SK-N-SH (cell line): ENCODE measurements around the gene MOV10L1. TPM values are rescaled to one million over a fixed set of nuclear protein-coding genes. Genes with fewer than 3 reads are reported as not detected.

Experiments used
- CTCF ChIA-PET: fragments of 300-600, 350-600 bp; formaldehyde crosslinking; extraction: SDS; loops from one replicate; lab custom pipeline; 2021; lab: Yijun Ruan, JAX
- POLR2A ChIA-PET: fragments of 350-600 bp; sonication (Branson Sonifier 250); formaldehyde crosslinking; extraction: SDS; loops from one replicate; lab custom pipeline; 2020; ENCODE audit warnings: antibody characterized with exemption, inconsistent platforms; lab: Yijun Ruan, JAX
- DNase-seq: peaks from one replicate; pipeline ENCODE4 v3.0.0; 2012
- H2AFZ ChIP-seq: fragments of 200-600 bp; sonication (generic); 2 replicates; pipeline ENCODE4 v1.8.1; 2016; ENCODE audit warnings: antibody characterized with exemption, mild to moderate bottlenecking, low read depth
- H3F3A ChIP-seq: fragments of 200-600 bp; sonication (generic); replicated peaks from 2 replicates; pipeline ENCODE3; 2016; ENCODE audit warnings: antibody characterized with exemption, mild to moderate bottlenecking; ENCODE audit not compliant: insufficient read depth
- H3K27ac ChIP-seq, 2 experiments: fragments of 200-500 bp in 1 of 2; fragments of 200-600 bp in 1 of 2; sonication (Bioruptor generic) in 1 of 2; sonication (generic), shearing (Covaris generic) in 1 of 2; 2 replicates each; pipeline versions ENCODE4 v1.5.1 to v1.6.1; 2014 to 2016; ENCODE audit warnings: low read depth in 2 of 2, inconsistent platforms in 1 of 2, low read length in 1 of 2, mild to moderate bottlenecking in 1 of 2, mixed read lengths in 1 of 2
- H3K27me3 ChIP-seq: fragments of 200-600 bp; sonication (generic), shearing (Covaris generic); 2 replicates; pipeline ENCODE4 v1.6.1; 2016; ENCODE audit warnings: mixed run types; ENCODE audit not compliant: insufficient read depth
- H3K36me3 ChIP-seq, 2 experiments: fragments of 200-500 bp in 1 of 2; fragments of 200-600 bp in 1 of 2; sonication (Bioruptor generic) in 1 of 2; sonication (generic) in 1 of 2; replicated peaks in 1 of 2; 2 replicates each; pipeline versions ENCODE3 to v1.5.1; 2014 to 2016; ENCODE audit warnings: low read length in 1 of 2, mild to moderate bottlenecking in 1 of 2; ENCODE audit not compliant: insufficient read depth in 2 of 2, control insufficient read depth in 1 of 2
- H3K4me1 ChIP-seq, 2 experiments: fragments of 200-500 bp in 1 of 2; fragments of 200-600 bp in 1 of 2; sonication (Bioruptor generic) in 1 of 2; sonication (generic), shearing (Covaris generic) in 1 of 2; 2 replicates each; pipeline versions ENCODE4 v1.5.1 to v1.6.1; 2014 to 2016; ENCODE audit warnings: low read depth in 1 of 2, low read length in 1 of 2, mixed run types in 1 of 2; ENCODE audit not compliant: insufficient read depth in 2 of 2, control insufficient read depth in 1 of 2
- H3K4me2 ChIP-seq: fragments of 200-600 bp; sonication (generic), shearing (Covaris generic); 2 replicates; pipeline ENCODE4 v1.6.1; 2017; ENCODE audit warnings: mixed run types
- H3K4me3 ChIP-seq, 2 experiments: fragments of 200-500 bp in 1 of 2; fragments of 200-600 bp in 1 of 2; sonication (Bioruptor generic) in 1 of 2; sonication (generic), shearing (Covaris generic) in 1 of 2; 2 replicates each; pipeline versions ENCODE4 v1.5.1 to v1.8.1; 2014 to 2016; ENCODE audit warnings: low read depth in 2 of 2, inconsistent platforms in 1 of 2, low read length in 1 of 2, mild to moderate bottlenecking in 1 of 2, mixed read lengths in 1 of 2, moderate library complexity in 1 of 2
- H3K79me2 ChIP-seq: fragments of 200-600 bp; sonication (generic); 2 replicates; pipeline ENCODE4 v1.8.1; 2017; ENCODE audit warnings: mild to moderate bottlenecking; ENCODE audit not compliant: insufficient read depth
- H3K9ac ChIP-seq: fragments of 200-600 bp; sonication (generic); 2 replicates; pipeline ENCODE4 v1.6.1; 2017; ENCODE audit warnings: mixed run types
- H3K9me2 ChIP-seq: fragments of 200-600 bp; sonication (generic); 2 replicates; pipeline ENCODE4 v1.6.1; 2017; ENCODE audit warnings: mixed run types
- H3K9me3 ChIP-seq: fragments of 200-600 bp; sonication (generic); 2 replicates; pipeline ENCODE4 v1.6.1; 2017; ENCODE audit warnings: mixed run types, mild to moderate bottlenecking, moderate library complexity
- H4K20me1 ChIP-seq: fragments of 200-600 bp; sonication (generic); 2 replicates; pipeline ENCODE4 v1.6.1; 2017; ENCODE audit warnings: mild to moderate bottlenecking, mixed run types; ENCODE audit not compliant: insufficient read depth
- CTCF ChIP-seq: fragments of 200-600 bp; sonication (generic); IDR thresholded peaks from 2 replicates; pipeline ENCODE4 v1.6.1; 2017; ENCODE audit warnings: antibody characterized with exemption, mild to moderate bottlenecking, moderate library complexity
- ELF1 ChIP-seq: IDR thresholded peaks from 2 replicates; pipeline ENCODE4 v1.4.0; 2012
- EP300 ChIP-seq, 2 experiments: IDR thresholded peaks; 2 replicates each; pipeline versions ENCODE4 v1.4.0 to v1.6.1; 2012; ENCODE audit warnings: borderline replicate concordance in 1 of 2, low read depth in 1 of 2, low read length in 1 of 2
- FOSL2 ChIP-seq: IDR thresholded peaks from 2 replicates; pipeline ENCODE4 v1.4.0; 2012; ENCODE audit warnings: low read depth, mild to moderate bottlenecking, moderate library complexity, borderline replicate concordance
- FOXJ3 ChIP-seq: sonication (generic); formaldehyde crosslinking; IDR thresholded peaks from 2 replicates; pipeline ENCODE4 v1.5.1; 2020; ENCODE audit warnings: mild to moderate bottlenecking, missing genetic modification reagents
- FOXM1 ChIP-seq: IDR thresholded peaks from 2 replicates; pipeline ENCODE4 v1.4.0; 2012; ENCODE audit warnings: low read depth, mild to moderate bottlenecking
- GABPA ChIP-seq: IDR thresholded peaks from 2 replicates; pipeline ENCODE4 v1.4.0; 2012; ENCODE audit warnings: low read depth, mild to moderate bottlenecking
- GATA2 ChIP-seq: sonication (generic); formaldehyde crosslinking; IDR thresholded peaks from 2 replicates; pipeline ENCODE4 v1.5.0; 2020; ENCODE audit warnings: mild to moderate bottlenecking, missing genetic modification reagents
- NRF1 ChIP-seq: IDR thresholded peaks from 2 replicates; pipeline ENCODE4 v1.6.1; 2012; ENCODE audit warnings: low read depth, mild to moderate bottlenecking, low read length
- POLR2AphosphoS5 ChIP-seq: IDR thresholded peaks from 2 replicates; pipeline ENCODE4 v1.6.1; 2012; ENCODE audit warnings: low read depth, low read length
- RAD21 ChIP-seq: IDR thresholded peaks from 2 replicates; pipeline ENCODE4 v1.6.1; 2012; ENCODE audit warnings: mild to moderate bottlenecking, low read length
- RCOR1 ChIP-seq: fragments of 150-350 bp; IDR thresholded peaks from 2 replicates; pipeline ENCODE4 v1.6.1; 2017; ENCODE audit warnings: antibody characterized with exemption, low read length
- RFX5 ChIP-seq: IDR thresholded peaks from 2 replicates; pipeline ENCODE4 v1.6.1; 2012; ENCODE audit warnings: mild to moderate bottlenecking, improper control_type of control experiment, low read length
- SMC3 ChIP-seq: IDR thresholded peaks from 2 replicates; pipeline ENCODE4 v1.6.1; 2012; ENCODE audit warnings: low read depth, low read length, improper control_type of control experiment
- TAF1 ChIP-seq: IDR thresholded peaks from 2 replicates; pipeline ENCODE4 v1.6.1; 2012; ENCODE audit warnings: low read depth, mild to moderate bottlenecking, low read length, moderate library complexity, borderline replicate concordance
- TEAD4 ChIP-seq: IDR thresholded peaks from 2 replicates; pipeline ENCODE4 v1.4.0; 2012; ENCODE audit warnings: mild to moderate bottlenecking, borderline replicate concordance; ENCODE audit not compliant: insufficient read depth
- WGBS: methylation state at CpG from one replicate; pipeline ENCODE4 v1.1.6; 2017; ENCODE audit warnings: low lambda C conversion rate; 5-methylcytosine and 5-hydroxymethylcytosine counted together
- polyA plus RNA-seq, 3 experiments: library from polyadenylated mRNA; depleted of rRNA; stranded (reverse); fragments of >200 nt; gene quantifications; 2 replicates each; pipeline ENCODE4 v1.2.3, GENCODE V29; 2012
- TF ChIP-seq, protein P1 (sequence below): IDR thresholded peaks from 2 replicates; pipeline ENCODE4 v1.4.0; 2012; ENCODE audit warnings: low read depth, borderline replicate concordance
- TF ChIP-seq, protein P2 (sequence below): IDR thresholded peaks from 2 replicates; pipeline ENCODE4 v1.4.0; 2012; ENCODE audit warnings: low read depth
- TF ChIP-seq, protein P3 (sequence below): fragments of 150-350 bp; IDR thresholded peaks from 2 replicates; pipeline ENCODE4 v1.6.1; 2016; ENCODE audit warnings: mild to moderate bottlenecking, low read depth, low read length

Gene MOV10L1
- polyA plus RNA-seq, 1 of the 3 experiments (the other 2 are of a cell fraction), result 2.1 TPM

DNA sequence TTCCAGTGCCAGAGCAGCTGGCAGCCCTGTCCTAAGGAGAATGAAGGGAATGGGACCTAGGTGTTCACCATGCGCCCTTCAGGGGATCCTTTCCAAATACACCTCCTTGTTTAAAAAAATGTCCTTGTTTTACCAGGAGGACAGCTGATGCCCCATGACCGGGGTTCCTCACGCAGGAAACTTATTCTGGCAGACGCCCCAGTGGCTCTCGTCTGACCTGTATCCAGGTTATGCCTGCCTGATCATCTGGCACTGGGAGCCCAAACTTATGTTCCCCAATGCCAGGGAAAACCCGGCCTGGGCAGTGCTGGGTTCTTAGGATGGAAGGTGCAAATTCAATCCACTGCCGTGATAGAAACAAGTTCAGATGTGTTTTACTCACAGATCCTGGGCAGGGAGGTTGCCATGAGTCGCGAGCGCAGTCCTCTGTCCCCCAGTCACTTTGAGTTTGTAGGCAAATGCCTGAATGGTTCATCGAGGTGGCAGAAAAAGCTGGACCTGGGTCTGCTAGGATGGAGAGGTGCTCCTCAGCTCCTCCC, 31.5 kb downstream of the MOV10L1 start (continued):
- TF ChIP-seq, protein P1, sequence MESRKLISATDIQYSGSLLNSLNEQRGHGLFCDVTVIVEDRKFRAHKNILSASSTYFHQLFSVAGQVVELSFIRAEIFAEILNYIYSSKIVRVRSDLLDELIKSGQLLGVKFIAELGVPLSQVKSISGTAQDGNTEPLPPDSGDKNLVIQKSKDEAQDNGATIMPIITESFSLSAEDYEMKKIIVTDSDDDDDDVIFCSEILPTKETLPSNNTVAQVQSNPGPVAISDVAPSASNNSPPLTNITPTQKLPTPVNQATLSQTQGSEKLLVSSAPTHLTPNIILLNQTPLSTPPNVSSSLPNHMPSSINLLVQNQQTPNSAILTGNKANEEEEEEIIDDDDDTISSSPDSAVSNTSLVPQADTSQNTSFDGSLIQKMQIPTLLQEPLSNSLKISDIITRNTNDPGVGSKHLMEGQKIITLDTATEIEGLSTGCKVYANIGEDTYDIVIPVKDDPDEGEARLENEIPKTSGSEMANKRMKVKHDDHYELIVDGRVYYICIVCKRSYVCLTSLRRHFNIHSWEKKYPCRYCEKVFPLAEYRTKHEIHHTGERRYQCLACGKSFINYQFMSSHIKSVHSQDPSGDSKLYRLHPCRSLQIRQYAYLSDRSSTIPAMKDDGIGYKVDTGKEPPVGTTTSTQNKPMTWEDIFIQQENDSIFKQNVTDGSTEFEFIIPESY, result no peak
- TF ChIP-seq ELF1 (no peak), EP300 (IDR thresholded peaks at IDR 0.05; ENCODE audit: borderline replicate concordance in 1 of 2, low read depth in 1 of 2, low read length in 1 of 2) (no peak), RFX5 (no peak), TEAD4 (no peak)
- TF ChIP-seq, protein P2, sequence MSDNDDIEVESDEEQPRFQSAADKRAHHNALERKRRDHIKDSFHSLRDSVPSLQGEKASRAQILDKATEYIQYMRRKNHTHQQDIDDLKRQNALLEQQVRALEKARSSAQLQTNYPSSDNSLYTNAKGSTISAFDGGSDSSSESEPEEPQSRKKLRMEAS, result no peak

- H3K9ac ChIP-seq, result no peak overlapping the region
- TF ChIP-seq TAF1, result no peak
- TF ChIP-seq GABPA, result no peak
- no peak for TF ChIP-seq CTCF
- TF ChIP-seq RAD21, result no peak
- TF ChIP-seq NRF1, result no peak
- TF ChIP-seq RCOR1, result no peak
- no peak for TF ChIP-seq FOXJ3
- no peak for TF ChIP-seq GATA2 (CRISPR knock-in tag)
- TF ChIP-seq FOXM1, result no peak
- TF ChIP-seq, protein P3, sequence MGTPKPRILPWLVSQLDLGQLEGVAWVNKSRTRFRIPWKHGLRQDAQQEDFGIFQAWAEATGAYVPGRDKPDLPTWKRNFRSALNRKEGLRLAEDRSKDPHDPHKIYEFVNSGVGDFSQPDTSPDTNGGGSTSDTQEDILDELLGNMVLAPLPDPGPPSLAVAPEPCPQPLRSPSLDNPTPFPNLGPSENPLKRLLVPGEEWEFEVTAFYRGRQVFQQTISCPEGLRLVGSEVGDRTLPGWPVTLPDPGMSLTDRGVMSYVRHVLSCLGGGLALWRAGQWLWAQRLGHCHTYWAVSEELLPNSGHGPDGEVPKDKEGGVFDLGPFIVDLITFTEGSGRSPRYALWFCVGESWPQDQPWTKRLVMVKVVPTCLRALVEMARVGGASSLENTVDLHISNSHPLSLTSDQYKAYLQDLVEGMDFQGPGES, result no peak
- TF ChIP-seq RFX5, result no peak
- TF ChIP-seq FOSL2, result no peak
- no peak for TF ChIP-seq SMC3
- TF ChIP-seq, protein P2, result no peak
- TF ChIP-seq ELF1, result no peak
- TF ChIP-seq POLR2AphosphoS5, result no peak
- no peaks in the 10 kb centered on the region for H3K27me3 ChIP-seq
- H3K9me2 ChIP-seq, result no peaks in the 10 kb centered on the region
- H3K9me3 ChIP-seq, result peaks cover 11% of the 10 kb centered on the region; the same call in 1 of the 2 replicates
- H4K20me1 ChIP-seq, result no peaks in the 10 kb centered on the region
- H2AFZ ChIP-seq, result no peak overlapping the region
- 67% methylated on average over 4 of the region's 4 CpGs for WGBS
- no peak overlapping the region for H3K4me2 ChIP-seq
- H3K27ac ChIP-seq, result no peak overlapping the region
- no peak for DNase-seq
- H3F3A ChIP-seq, result peaks cover 2% of the 10 kb centered on the region
- no peak overlapping the region for H3K4me3 ChIP-seq
- H3K4me1 ChIP-seq, result peaks cover 4% of the 10 kb centered on the region in 2 experiments; a peak in 1 of 4 replicates
- ChIA-PET POLR2A (no interaction called here), CTCF (interaction anchor here (1.1 kb wide), 1 partner anchor 115 kb away, joined by 3 read pairs; no protein-coding TSS in a partner anchor)
- H3K79me2 ChIP-seq, result no peaks in the 10 kb centered on the region
- no peaks in the 10 kb centered on the region for H3K36me3 ChIP-seq
Measured at GRCh38 chr22:50123119-50123518, 33.3 kb downstream of the MOV10L1 start.
